OCI-LY3 (cell line): ENCODE data around the gene NCAM2.

Experiments used
- H2AFZ ChIP-seq: fragments of 200-600, 300-600 bp; shearing (Covaris generic); 2 replicates; pipeline ENCODE4 v1.6.0; 2014; ENCODE audit warnings: antibody characterized with exemption, low read depth, low read length
- H3K27ac ChIP-seq: fragments of 200-600, 300-600 bp; sonication (generic); 2 replicates; pipeline ENCODE4 v1.5.1; 2014; ENCODE audit warnings: mild to moderate bottlenecking, low read length, moderate library complexity, mixed read lengths
- H3K27me3 ChIP-seq: fragments of 200-600, 300-600 bp; sonication (generic); 2 replicates; pipeline ENCODE4 v1.6.1; 2014; ENCODE audit warnings: low read depth, low read length, mixed read lengths
- H3K36me3 ChIP-seq: fragments of 200-600, 300-600 bp; sonication (generic); replicated peaks from 2 replicates; pipeline ENCODE3; 2014; ENCODE audit warnings: low read depth, low read length, mixed read lengths
- H3K4me1 ChIP-seq: fragments of 300-600, 200-600 bp; sonication (generic); 2 replicates; pipeline ENCODE4 v1.6.1; 2014; ENCODE audit warnings: low read length, mixed read lengths
- H3K4me2 ChIP-seq: fragments of 200-600, 300-600 bp; sonication (generic); 2 replicates; pipeline ENCODE4 v1.6.1; 2014; ENCODE audit warnings: low read length, mixed read lengths
- H3K4me3 ChIP-seq: fragments of 300-600, 200-600 bp; sonication (generic); 2 replicates; pipeline ENCODE4 v1.5.1; 2014; ENCODE audit warnings: antibody characterized with exemption, mild to moderate bottlenecking, low read length, moderate library complexity
- H3K79me2 ChIP-seq: fragments of 300-600, 200-600 bp; shearing (Covaris generic); 2 replicates; pipeline ENCODE4 v1.6.1; 2014; ENCODE audit warnings: mild to moderate bottlenecking, low read length, mixed read lengths
- H3K9ac ChIP-seq: fragments of 300-600, 200-600 bp; shearing (Covaris generic); 2 replicates; pipeline ENCODE4 v1.6.0; 2014; ENCODE audit warnings: mild to moderate bottlenecking, low read length, moderate library complexity
- H3K9me3 ChIP-seq: fragments of 200-600, 300-600 bp; shearing (Covaris generic); 2 replicates; pipeline ENCODE4 v1.6.1; 2014; ENCODE audit warnings: low read length, mixed read lengths; ENCODE audit not compliant: insufficient read depth
- H4K20me1 ChIP-seq: fragments of 200-600, 300-600 bp; sonication (generic); 2 replicates; pipeline ENCODE4 v1.6.1; 2016; ENCODE audit warnings: low read length, mixed read lengths; ENCODE audit not compliant: insufficient read depth
- CTCF ChIP-seq: fragments of 200-600, 300-600 bp; sonication (generic); IDR thresholded peaks from 2 replicates; pipeline ENCODE4 v1.5.1; 2014; ENCODE audit warnings: antibody characterized with exemption, low read length, low read depth
- EZH2phosphoT487 ChIP-seq: fragments of 200-600 bp; shearing (Covaris generic); IDR thresholded peaks from 2 replicates; pipeline ENCODE4 v1.6.1; 2018; ENCODE audit warnings: antibody characterized with exemption, mixed run types, low read depth

Gene NCAM2

GRCh38 chr21:21063828-21064227, 65.6 kb downstream of the NCAM2 start:
- H3K36me3 ChIP-seq = no peaks in the 10 kb centered on the region
- no peak overlapping the region for H2AFZ ChIP-seq
- H3K27me3 ChIP-seq = no peaks in the 10 kb centered on the region
- H3K79me2 ChIP-seq = no peaks in the 10 kb centered on the region
- H3K9me3 ChIP-seq = no peaks in the 10 kb centered on the region
- H3K27ac ChIP-seq = no peak overlapping the region
- no peak overlapping the region for H3K9ac ChIP-seq
- no peaks in the 10 kb centered on the region for H4K20me1 ChIP-seq
- TF ChIP-seq CTCF (no peak), EZH2phosphoT487 (no peak)
- H3K4me3 ChIP-seq = no peak overlapping the region
- H3K4me1 ChIP-seq = peaks cover 5% of the 10 kb centered on the region
- no peak overlapping the region for H3K4me2 ChIP-seq

GRCh38 chr21:21064353-21064752, 66.1 kb downstream of the NCAM2 start:
- no peak overlapping the region for H3K4me3 ChIP-seq
- H3K4me1 ChIP-seq = peaks cover 5% of the 10 kb centered on the region
- no peaks in the 10 kb centered on the region for H3K79me2 ChIP-seq
- TF ChIP-seq EZH2phosphoT487 (no peak), CTCF (no peak)
- H2AFZ ChIP-seq = no peak overlapping the region
- H3K27ac ChIP-seq = no peak overlapping the region
- no peaks in the 10 kb centered on the region for H4K20me1 ChIP-seq
- H3K36me3 ChIP-seq = no peaks in the 10 kb centered on the region
- no peak overlapping the region for H3K9ac ChIP-seq
- no peaks in the 10 kb centered on the region for H3K9me3 ChIP-seq
- H3K27me3 ChIP-seq = no peaks in the 10 kb centered on the region
- no peak overlapping the region for H3K4me2 ChIP-seq

GRCh38 chr21:21067375-21067774, 69.2 kb downstream of the NCAM2 start:
- Histone ChIP-seq H3K9ac (no peak overlapping the region), H3K79me2 (no peaks in the 10 kb centered on the region), H3K27me3 (no peaks in the 10 kb centered on the region), H3K9me3 (no peaks in the 10 kb centered on the region), H3K27ac (no peak overlapping the region), H3K4me2 (no peak overlapping the region), H4K20me1 (no peaks in the 10 kb centered on the region), H3K4me3 (no peak overlapping the region), H3K36me3 (no peaks in the 10 kb centered on the region), H2AFZ (no peak overlapping the region), H3K4me1 (peaks cover 5% of the 10 kb centered on the region)
- TF ChIP-seq CTCF (no peak), EZH2phosphoT487 (no peak)

GRCh38 chr21:21074305-21074704, 76.1 kb downstream of the NCAM2 start:
- H4K20me1 ChIP-seq = no peaks in the 10 kb centered on the region

More at GRCh38 chr21:21074305-21074704, 76.1 kb downstream of the NCAM2 start:
- no peak overlapping the region for H3K4me3 ChIP-seq
- no peaks in the 10 kb centered on the region for H3K79me2 ChIP-seq
- no peak overlapping the region for H3K9ac ChIP-seq
- no peak overlapping the region for H2AFZ ChIP-seq
- H3K9me3 ChIP-seq = no peaks in the 10 kb centered on the region
- H3K4me2 ChIP-seq = no peak overlapping the region
- TF ChIP-seq CTCF (no peak), EZH2phosphoT487 (no peak)
- peaks cover 4% of the 10 kb centered on the region for H3K4me1 ChIP-seq
- no peak overlapping the region for H3K27ac ChIP-seq
- no peaks in the 10 kb centered on the region for H3K27me3 ChIP-seq
- no peaks in the 10 kb centered on the region for H3K36me3 ChIP-seq
